Gastroesophageal sphincter (tissue), 4 donors: ENCODE measurements around the gene CMTM8. TPM values are rescaled to one million over a fixed set of nuclear protein-coding genes. Genes with fewer than 3 reads are reported as not detected.

Experiments used
- ATAC-seq: fragments of 150-250 bp; one replicate; pipeline ENCODE4 v1.9.1; 2016; ENCODE audit warnings: mild to moderate bottlenecking, moderate library complexity
- H3K27ac ChIP-seq, 4 donors: fragments of 200-600 bp; sonication (generic) in 3 of 4; 1 replicate in 3 of 4; 2 replicates in 1 of 4; pipeline ENCODE4 v1.5.1; 2016 to 2019
- H3K27me3 ChIP-seq: fragments of 200-600 bp; sonication (generic); one replicate; pipeline ENCODE4 v1.5.1; 2019
- H3K36me3 ChIP-seq, 2 donors: fragments of 200-600 bp; sonication (generic); one replicate each; pipeline ENCODE4 v1.5.1; 2019; ENCODE audit warnings: control low read depth in 1 of 2
- H3K4me1 ChIP-seq, 3 donors: fragments of 200-600 bp; sonication (generic); 1 replicate in 2 of 3; 2 replicates in 1 of 3; pipeline ENCODE4 v1.5.1; 2016 to 2019; ENCODE audit warnings: control low read depth in 2 of 3
- H3K4me3 ChIP-seq, 2 donors: fragments of 200-600 bp; sonication (generic); one replicate each; pipeline ENCODE4 v1.5.1; 2019; ENCODE audit warnings: mild to moderate bottlenecking in 1 of 2, moderate library complexity in 1 of 2
- H3K9me3 ChIP-seq, 3 donors: fragments of 200-600 bp; sonication (generic); one replicate each; pipeline ENCODE4 v1.5.1; 2017 to 2019; ENCODE audit warnings: control low read depth in 2 of 3
- CTCF ChIP-seq, 4 experiments: fragments of 200-600 bp in 2 of 4; fragments of 450-650 bp in 2 of 4; sonication (generic) in 1 of 4; IDR thresholded peaks; one replicate each; pipeline ENCODE4 v1.5.1; 2017 to 2019; ENCODE audit warnings: antibody characterized with exemption in 4 of 4, mild to moderate bottlenecking in 2 of 4, moderate library complexity in 2 of 4
- EP300 ChIP-seq: sonication (generic); formaldehyde crosslinking; IDR thresholded peaks from one replicate; pipeline ENCODE4 v1.6.1; 2017; ENCODE audit warnings: antibody characterized with exemption, mild to moderate bottlenecking
- POLR2A ChIP-seq, 2 donors: fragments of 450-650 bp; IDR thresholded peaks; one replicate each; pipeline ENCODE4 v1.6.1; 2017; ENCODE audit warnings: antibody characterized with exemption in 2 of 2, mild to moderate bottlenecking in 2 of 2, moderate library complexity in 1 of 2
- POLR2AphosphoS5 ChIP-seq: sonication (generic); formaldehyde crosslinking; IDR thresholded peaks from one replicate; pipeline ENCODE4 v1.6.1; 2017; ENCODE audit warnings: antibody characterized with exemption
- WGBS, 2 donors: methylation state at CpG; one replicate each; pipeline ENCODE4 v1.1.5; 2018; ENCODE audit warnings: low coverage in 1 of 2; 5-methylcytosine and 5-hydroxymethylcytosine counted together
- total RNA-seq, 4 donors: library from RNA; depleted of rRNA; stranded (reverse); fragments of >200 nt; gene quantifications; one replicate each; pipeline ENCODE4 v1.1.0, GENCODE V29; 2016

The CMTM8 gene
- total RNA-seq, 4 donors from 2014 or later = 1.2 to 3.1 (median 1.6) TPM

- 95 to 96% methylated on average over 4 of the region's 4 CpGs for WGBS, 2 donors
- Histone ChIP-seq H3K27me3 (no peaks in the 10 kb centered on the region), H3K4me1 (peaks cover 0 to 21% (median 0%) of the 10 kb centered on the region in 3 donors), H3K27ac (no peak overlapping the region), H3K4me3 (no peak overlapping the region), H3K9me3 (no peaks in the 10 kb centered on the region), H3K36me3 (no peaks in the 10 kb centered on the region)
- ATAC-seq = no peak
- TF ChIP-seq POLR2AphosphoS5 (no peak), POLR2A (IDR thresholded peaks at IDR 0.05) (no peak), CTCF (IDR thresholded peaks at IDR 0.05) (no peak), EP300 (no peak)
These were observed 69.9 kb downstream of the CMTM8 start for GRCh38 chr3:32308378-32308777.

GRCh38 chr3:32309654-32310242, 71.3 kb downstream of the CMTM8 start:
- Histone ChIP-seq H3K27ac (no peak overlapping the region), H3K36me3 (no peaks in the 10 kb centered on the region), H3K9me3 (no peaks in the 10 kb centered on the region), H3K4me1 (peaks cover 0 to 14% (median 0%) of the 10 kb centered on the region in 3 donors), H3K27me3 (no peaks in the 10 kb centered on the region), H3K4me3 (no peak overlapping the region)
- 85 to 96% methylated on average over 1 to 2 of the region's 5 CpGs for WGBS, 2 donors
- no peak for ATAC-seq
- TF ChIP-seq POLR2A (IDR thresholded peaks at IDR 0.05) = no peak
- TF ChIP-seq CTCF (IDR thresholded peaks at IDR 0.05) = no peak
- TF ChIP-seq EP300 = no peak
- no peak for TF ChIP-seq POLR2AphosphoS5

- H3K9me3 ChIP-seq = no peaks in the 10 kb centered on the region
These were observed 71.9 kb downstream of the CMTM8 start for GRCh38 chr3:32310336-32310735.

DNA sequence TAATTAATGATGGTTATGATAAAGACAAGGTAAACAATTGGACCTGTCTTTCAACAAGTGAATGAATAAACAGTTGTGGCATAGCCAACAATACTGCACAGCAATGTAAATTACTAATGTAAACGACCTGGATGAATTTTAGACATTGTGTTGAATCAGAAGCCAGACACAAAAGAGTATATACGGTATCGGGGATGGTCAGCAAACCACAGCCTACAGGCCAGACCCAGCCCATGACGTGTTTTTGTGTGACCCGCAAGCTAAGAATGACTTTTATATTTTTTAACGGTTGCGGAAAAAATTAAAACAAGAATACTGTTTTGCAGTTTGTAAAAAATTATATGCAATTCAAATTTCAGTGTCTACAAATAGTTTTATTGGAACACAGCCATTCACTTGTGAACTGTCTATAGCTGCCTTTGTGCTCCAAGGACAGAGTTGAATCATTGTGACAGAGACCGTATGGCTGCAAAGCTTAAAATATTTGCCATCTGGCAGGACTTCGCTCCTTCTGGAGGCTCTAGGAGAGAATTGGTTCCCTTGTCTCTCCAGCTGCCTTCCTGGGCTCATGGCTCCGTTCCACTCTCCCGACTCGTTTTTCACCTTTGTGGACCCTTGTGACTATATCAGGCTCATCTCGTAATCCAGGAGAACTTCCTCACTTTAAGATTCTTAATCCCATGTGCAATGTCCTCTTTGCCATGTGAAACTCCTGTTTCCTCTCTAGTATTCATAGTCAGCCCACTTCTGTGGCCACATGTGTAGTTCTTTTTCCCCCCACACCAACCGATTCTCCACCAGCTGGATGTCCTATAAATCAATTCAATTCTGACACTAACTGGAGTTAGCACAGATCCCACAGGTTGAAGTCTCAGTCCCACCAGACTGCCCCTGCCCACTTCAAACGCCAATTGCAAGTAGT, 72.7 kb downstream of the CMTM8 start:
- 69 to 71% methylated on average over 14 of the region's 15 CpGs for WGBS, 2 donors
- no peak for TF ChIP-seq EP300
- no peak for TF ChIP-seq CTCF (IDR thresholded peaks at IDR 0.05)
- no peak for TF ChIP-seq POLR2A (IDR thresholded peaks at IDR 0.05)
- no peak for TF ChIP-seq POLR2AphosphoS5
- Histone ChIP-seq H3K27ac (no peak overlapping the region), H3K9me3 (no peaks in the 10 kb centered on the region), H3K27me3 (no peaks in the 10 kb centered on the region), H3K36me3 (no peaks in the 10 kb centered on the region), H3K4me3 (no peak overlapping the region), H3K4me1 (peaks cover 0 to 6% (median 0%) of the 10 kb centered on the region in 3 donors)
- ATAC-seq = no peak

More at GRCh38 chr3:32310336-32310735, 71.9 kb downstream of the CMTM8 start:
- no peak for TF ChIP-seq EP300
- no peak for TF ChIP-seq CTCF (IDR thresholded peaks at IDR 0.05)
- no peak for TF ChIP-seq POLR2AphosphoS5
- no peak for TF ChIP-seq POLR2A (IDR thresholded peaks at IDR 0.05)
- Histone ChIP-seq H3K27ac (no peak overlapping the region), H3K27me3 (no peaks in the 10 kb centered on the region), H3K36me3 (no peaks in the 10 kb centered on the region), H3K4me3 (no peak overlapping the region), H3K4me1 (peaks cover 0 to 9% (median 0%) of the 10 kb centered on the region in 3 donors)
- no peak for ATAC-seq
- WGBS, 2 donors = 69 to 75% methylated on average over 5 of the region's 5 CpGs
